ENCODE results near the gene HOXD13. TPM values are rescaled to one million over a fixed set of nuclear protein-coding genes. Genes with fewer than 3 reads are reported as not detected.
A peak's percentile ranks its signal among the peaks of the same experiment; 100 is the strongest.

Gene HOXD13
- total and polyA plus RNA-seq, 2 donors (not counting 3 experiments of a cell fraction or from before 2014, with no cell fraction given): not detected

DNA sequence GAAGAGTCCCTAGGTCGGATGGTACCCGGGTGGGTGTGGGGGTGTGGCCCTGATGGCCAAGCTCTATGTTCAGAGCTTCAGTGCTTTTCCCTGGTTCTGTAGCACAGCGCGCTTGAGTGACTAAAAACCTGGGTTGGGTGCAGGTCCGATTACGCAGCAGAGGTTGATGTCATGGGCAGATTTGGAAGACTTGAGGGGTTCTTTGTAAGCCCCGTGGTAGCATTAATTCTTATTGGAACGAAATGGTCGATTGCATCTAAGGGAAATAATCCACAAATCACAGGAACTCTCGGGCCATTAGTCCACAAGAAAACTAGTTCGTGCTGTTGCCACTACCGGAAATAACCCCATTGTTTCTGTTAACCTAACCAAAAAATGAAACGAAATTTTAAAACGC is 46.0 kb downstream of the HOXD13 start:
- no peaks in the 10 kb centered on the region for H4K20me1 ChIP-seq (replicated peaks; ENCODE audit: control insufficient read depth, extremely low read depth, insufficient read depth, low read length)
- dilution Hi-C loops (cut with MboI; ENCODE audit: extremely low pct_ligation_motif_present, low sequenced_read_pairs) (loop anchor here (25.0 kb wide), 1 partner anchor 499 kb away; no protein-coding TSS in a partner anchor), intact Hi-C loops (cut with micrococcal nuclease) (loop anchor here (1.0 kb wide), 2 partner anchors 9 to 281 kb away; partner anchors contain the start of gene HOXD8)
- DNase-seq (ENCODE audit: low read depth, low spot score) (peak; percentile 75), FAIRE-seq (peak; percentile 81)
- peaks cover 65% of the 10 kb centered on the region for H3K79me2 ChIP-seq (ENCODE audit: control insufficient read depth, insufficient read depth, low read length)
- no peaks in the 10 kb centered on the region for H3K36me3 ChIP-seq (ENCODE audit: control insufficient read depth in 2 of 2, extremely low read depth in 1 of 2, insufficient read depth in 2 of 2, low read length in 2 of 2)
- peak overlapping the region; percentile 38 for H2AFZ ChIP-seq (ENCODE audit: low read depth, low read length)
- H3K27ac ChIP-seq (ENCODE audit: insufficient read depth, low read depth, low read length): peak overlapping the region; percentile 73
- H3K4me3 ChIP-seq (replicated peaks in 1 of 3; ENCODE audit: insufficient read depth in 1 of 3, low read depth in 1 of 3, low read length in 3 of 3): peak overlapping the region; percentile 73 to 91 (median 86)
- no peaks in the 10 kb centered on the region for H3K27me3 ChIP-seq (ENCODE audit: control insufficient read depth in 2 of 2, insufficient read depth in 2 of 2, low read length in 2 of 2)
- TF ChIP-seq JUN (IDR thresholded peaks at IDR 0.05; ENCODE audit: borderline replicate concordance, insufficient read depth, insufficient read length, low read depth): no peak
- TF ChIP-seq POLR2A (IDR thresholded peaks at IDR 0.05; ENCODE audit: low read depth, low read length): no peak
- TF ChIP-seq, protein P1, sequence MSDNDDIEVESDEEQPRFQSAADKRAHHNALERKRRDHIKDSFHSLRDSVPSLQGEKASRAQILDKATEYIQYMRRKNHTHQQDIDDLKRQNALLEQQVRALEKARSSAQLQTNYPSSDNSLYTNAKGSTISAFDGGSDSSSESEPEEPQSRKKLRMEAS (IDR thresholded peaks at IDR 0.05; ENCODE audit: insufficient read depth, insufficient read length): no peak
- TF ChIP-seq GATA2 (IDR thresholded peaks at IDR 0.05; ENCODE audit: insufficient read depth, insufficient read length, low read depth, low read length): no peak
- TF ChIP-seq FOS (IDR thresholded peaks at IDR 0.05; ENCODE audit: borderline replicate concordance, insufficient read depth, low read length): no peak
- no peak for TF ChIP-seq MYC (IDR thresholded peaks at IDR 0.05; ENCODE audit: low read depth, low read length)
- no peak for TF ChIP-seq POLR2AphosphoS5 (IDR thresholded peaks at IDR 0.05; ENCODE audit: insufficient read depth, low read depth, low read length)
- TF ChIP-seq EZH2 (IDR thresholded peaks at IDR 0.05; ENCODE audit: borderline replicate concordance, low read depth, low read length, severe bottlenecking): no peak
- TF ChIP-seq, protein P2, sequence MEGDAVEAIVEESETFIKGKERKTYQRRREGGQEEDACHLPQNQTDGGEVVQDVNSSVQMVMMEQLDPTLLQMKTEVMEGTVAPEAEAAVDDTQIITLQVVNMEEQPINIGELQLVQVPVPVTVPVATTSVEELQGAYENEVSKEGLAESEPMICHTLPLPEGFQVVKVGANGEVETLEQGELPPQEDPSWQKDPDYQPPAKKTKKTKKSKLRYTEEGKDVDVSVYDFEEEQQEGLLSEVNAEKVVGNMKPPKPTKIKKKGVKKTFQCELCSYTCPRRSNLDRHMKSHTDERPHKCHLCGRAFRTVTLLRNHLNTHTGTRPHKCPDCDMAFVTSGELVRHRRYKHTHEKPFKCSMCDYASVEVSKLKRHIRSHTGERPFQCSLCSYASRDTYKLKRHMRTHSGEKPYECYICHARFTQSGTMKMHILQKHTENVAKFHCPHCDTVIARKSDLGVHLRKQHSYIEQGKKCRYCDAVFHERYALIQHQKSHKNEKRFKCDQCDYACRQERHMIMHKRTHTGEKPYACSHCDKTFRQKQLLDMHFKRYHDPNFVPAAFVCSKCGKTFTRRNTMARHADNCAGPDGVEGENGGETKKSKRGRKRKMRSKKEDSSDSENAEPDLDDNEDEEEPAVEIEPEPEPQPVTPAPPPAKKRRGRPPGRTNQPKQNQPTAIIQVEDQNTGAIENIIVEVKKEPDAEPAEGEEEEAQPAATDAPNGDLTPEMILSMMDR (IDR thresholded peaks at IDR 0.05; ENCODE audit: extremely low read depth in 1 of 2, insufficient read depth in 1 of 2, low read depth in 1 of 2, low read length in 2 of 2): no peak
- H3K4me2 ChIP-seq (ENCODE audit: insufficient read depth, low read length): peak overlapping the region; percentile 99
- peak overlapping the region; percentile 66 for H3K9ac ChIP-seq (replicated peaks; ENCODE audit: extremely low read depth, insufficient read depth, low read length)
- no peaks in the 10 kb centered on the region for H3K9me3 ChIP-seq (replicated peaks; ENCODE audit: control insufficient read depth, insufficient read depth, low read length)
- H3K9me1 ChIP-seq (replicated peaks; ENCODE audit: control insufficient read depth, extremely low read depth, insufficient read depth, low read length): no peaks in the 10 kb centered on the region
- ChIA-PET POLR2A (interaction anchor here (1.1 to 1.2 kb wide), 2 partner anchors 50 to 499 kb away, joined by 3 to 5 read pairs; no protein-coding TSS in a partner anchor), CTCF (interaction anchor here (0.9 to 9.3 kb wide), 10 partner anchors 9 to 516 kb away, joined by 3 to 338 read pairs (median 60); partner anchors contain the start of genes HOXD4 and HOXD8)
- BruUV-seq (replicated peaks): no TSS peak
- peaks cover 45% of the 10 kb centered on the region for H3K4me1 ChIP-seq (ENCODE audit: control insufficient read depth, extremely low read depth, insufficient read depth, low read length)
